DOHH2 (cell line): ENCODE data around the gene ICOSLG.
"Not testable (repeated sequence)": the region's sequence is repeated elsewhere in the genome, so short reads cannot be mapped to it uniquely, and the experiment has no call there.

Experiments
- H3F3A ChIP-seq: fragments of 200-600 bp; sonication (generic), shearing (Covaris generic); 2 replicates; pipeline ENCODE4 v1.6.0; 2016; ENCODE audit warnings: antibody characterized with exemption, mild to moderate bottlenecking; ENCODE audit not compliant: control insufficient read depth, insufficient read depth
- H3K27ac ChIP-seq: fragments of 200-600 bp; sonication (generic); 2 replicates; pipeline ENCODE4 v1.5.1; 2014; ENCODE audit warnings: low read depth, mild to moderate bottlenecking, low read length, moderate library complexity
- H3K27me3 ChIP-seq: fragments of 200-600 bp; sonication (generic); 2 replicates; pipeline ENCODE4 v1.6.1; 2014; ENCODE audit warnings: mild to moderate bottlenecking, low read length, mixed read lengths; ENCODE audit not compliant: control insufficient read depth
- H3K36me3 ChIP-seq: fragments of 200-600 bp; sonication (generic); 2 replicates; pipeline ENCODE4 v1.6.1; 2014; ENCODE audit warnings: mild to moderate bottlenecking, low read length, moderate library complexity, mixed read lengths; ENCODE audit not compliant: control insufficient read depth
- H3K4me1 ChIP-seq: fragments of 200-600 bp; sonication (generic); 2 replicates; pipeline ENCODE4 v1.6.1; 2014; ENCODE audit warnings: mild to moderate bottlenecking, low read length, mixed read lengths; ENCODE audit not compliant: control insufficient read depth
- H3K4me2 ChIP-seq: fragments of 200-600 bp; sonication (generic); 2 replicates; pipeline ENCODE4 v1.6.0; 2014; ENCODE audit warnings: mild to moderate bottlenecking, low read length, moderate library complexity
- H3K4me3 ChIP-seq: fragments of 200-600 bp; sonication (generic); 2 replicates; pipeline ENCODE4 v1.5.1; 2014; ENCODE audit warnings: mild to moderate bottlenecking, low read length, mixed read lengths
- H3K79me2 ChIP-seq: fragments of 200-600 bp; sonication (generic); 2 replicates; pipeline ENCODE4 v1.6.1; 2014; ENCODE audit warnings: mild to moderate bottlenecking, low read length, mixed read lengths; ENCODE audit not compliant: control insufficient read depth
- H3K9me2 ChIP-seq: fragments of 200-600 bp; sonication (generic); replicated peaks from 2 replicates; pipeline ENCODE4 v1.6.1; 2014; ENCODE audit warnings: mild to moderate bottlenecking, low read length, mixed read lengths; ENCODE audit not compliant: control insufficient read depth
- H3K9me3 ChIP-seq: fragments of 200-600 bp; sonication (generic); 2 replicates; pipeline ENCODE4 v1.6.1; 2014; ENCODE audit warnings: antibody characterized with exemption, low read length, mixed read lengths; ENCODE audit not compliant: control insufficient read depth, insufficient read depth
- H4K20me1 ChIP-seq: fragments of 200-600 bp; sonication (generic); 2 replicates; pipeline ENCODE4 v1.6.0; 2014; ENCODE audit warnings: low read depth, mild to moderate bottlenecking, antibody characterized with exemption, low read length, moderate library complexity; ENCODE audit not compliant: control insufficient read depth, insufficient read depth

Gene ICOSLG

DNA sequence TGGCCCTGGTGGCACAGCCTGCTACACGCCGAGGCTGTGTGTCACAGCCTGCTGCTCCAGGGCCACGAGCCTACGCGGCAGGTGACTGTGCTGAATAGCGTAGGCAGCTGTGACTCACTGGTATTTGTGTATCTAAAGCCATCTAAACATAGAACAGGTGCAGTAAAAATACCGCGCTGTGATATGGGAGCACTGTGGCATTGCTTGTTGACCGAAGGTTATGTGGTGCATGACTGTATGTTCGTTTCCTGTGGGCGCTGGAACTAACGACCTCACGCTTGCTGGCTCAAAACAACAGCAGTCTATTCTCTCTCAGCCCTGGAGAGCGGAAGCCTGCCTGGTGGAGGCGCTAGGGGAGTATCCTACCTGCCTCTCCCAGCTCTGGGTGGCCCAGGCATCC, 3.2 kb upstream of the ICOSLG start:
- not testable (repeated sequence) for H3K36me3 ChIP-seq, H3K4me1 ChIP-seq, H3F3A ChIP-seq, H3K9me3 ChIP-seq, H4K20me1 ChIP-seq, H3K27ac ChIP-seq, H3K27me3 ChIP-seq, H3K4me3 ChIP-seq, H3K9me2 ChIP-seq, H3K4me2 ChIP-seq, H3K79me2 ChIP-seq

DNA sequence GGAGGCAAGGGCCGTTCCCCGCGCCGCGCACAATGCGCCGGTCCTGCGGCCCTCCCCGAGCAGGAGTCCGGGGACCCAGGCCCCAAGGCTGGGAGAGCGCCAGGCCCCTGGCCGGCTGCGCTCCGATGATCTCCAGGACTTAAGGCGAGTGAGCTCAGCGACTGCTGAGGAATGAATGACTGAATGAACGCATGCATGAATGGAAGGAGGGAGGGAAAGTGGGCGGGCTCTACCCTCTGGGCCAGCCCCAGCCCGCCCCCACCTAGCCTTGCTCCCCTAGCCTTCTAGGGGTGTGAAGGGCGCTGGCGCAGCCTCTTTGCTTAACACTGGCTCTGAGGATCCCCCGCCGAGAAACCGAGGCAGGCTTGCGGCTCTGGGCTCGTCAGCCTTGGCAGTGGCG, 538 bp upstream of the ICOSLG start:
- H3F3A ChIP-seq, H3K79me2 ChIP-seq, H3K36me3 ChIP-seq: not testable (repeated sequence)

DNA sequence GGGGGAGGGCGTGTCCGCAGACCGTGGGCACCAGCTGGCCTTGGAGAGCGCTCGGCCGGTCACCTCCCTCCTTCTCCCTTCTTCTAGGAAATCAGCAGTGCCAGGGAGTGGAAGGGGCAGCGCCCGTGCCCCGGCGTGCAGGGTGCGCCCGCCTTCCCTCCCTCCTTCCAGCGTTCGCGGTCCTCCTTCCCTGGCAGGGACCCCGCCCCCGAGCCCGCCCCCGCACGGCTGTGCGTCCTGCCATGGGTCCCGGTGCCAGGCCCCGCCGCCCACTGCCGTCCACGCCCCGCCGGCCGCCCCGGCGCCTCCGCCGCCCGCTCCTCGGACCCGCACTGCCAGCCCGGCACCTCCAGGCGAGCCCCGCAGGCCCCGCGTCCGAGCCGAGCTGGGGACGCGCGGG, 390 bp downstream of the ICOSLG start:
- H3F3A ChIP-seq, H3K9me2 ChIP-seq, H3K79me2 ChIP-seq, H3K36me3 ChIP-seq, H3K4me1 ChIP-seq, H3K9me3 ChIP-seq, H3K4me3 ChIP-seq, H3K4me2 ChIP-seq, H4K20me1 ChIP-seq, H3K27me3 ChIP-seq, H3K27ac ChIP-seq: not testable (repeated sequence)

More for the DNA sequence above, 538 bp upstream of the ICOSLG start:
- not testable (repeated sequence) for H3K4me3 ChIP-seq, H3K4me1 ChIP-seq, H3K27me3 ChIP-seq, H3K9me2 ChIP-seq, H3K4me2 ChIP-seq, H4K20me1 ChIP-seq, H3K9me3 ChIP-seq, H3K27ac ChIP-seq

DNA sequence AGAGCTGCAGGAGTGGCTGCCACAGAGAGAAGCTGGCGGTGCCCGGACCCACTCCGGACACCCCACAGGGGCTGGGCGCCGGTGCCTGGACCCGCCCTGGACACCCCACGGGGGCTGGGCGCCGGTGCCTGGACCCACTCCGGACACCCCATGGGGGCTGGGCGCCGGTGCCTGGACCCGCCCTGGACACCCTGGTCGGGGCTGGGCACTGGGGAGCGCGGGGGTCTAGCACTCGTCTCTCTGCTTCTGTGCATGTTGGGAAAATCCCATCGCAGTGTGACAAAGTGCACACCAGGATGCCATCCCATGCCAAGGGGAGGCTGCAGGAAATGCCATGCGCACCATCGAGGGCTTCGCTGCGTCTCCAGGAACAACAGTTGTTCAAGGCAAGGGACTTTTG, 11.2 kb downstream of the ICOSLG start:
- H3F3A ChIP-seq, H3K9me2 ChIP-seq, H3K27me3 ChIP-seq, H3K4me3 ChIP-seq, H3K27ac ChIP-seq, H3K79me2 ChIP-seq, H3K36me3 ChIP-seq, H3K9me3 ChIP-seq, H3K4me1 ChIP-seq, H4K20me1 ChIP-seq, H3K4me2 ChIP-seq: not testable (repeated sequence)

GRCh38 chr21:44228109-44228508, 12.6 kb downstream of the ICOSLG start:
- H3K4me1 ChIP-seq, H3K27ac ChIP-seq, H3K9me2 ChIP-seq, H3K79me2 ChIP-seq, H3K27me3 ChIP-seq, H3K4me3 ChIP-seq, H4K20me1 ChIP-seq, H3K4me2 ChIP-seq, H3F3A ChIP-seq, H3K9me3 ChIP-seq, H3K36me3 ChIP-seq: not testable (repeated sequence)

GRCh38 chr21:44227614-44228013, 13.1 kb downstream of the ICOSLG start:
- H3K79me2 ChIP-seq, H3K27ac ChIP-seq, H3K9me3 ChIP-seq, H4K20me1 ChIP-seq, H3K4me1 ChIP-seq, H3K4me2 ChIP-seq, H3F3A ChIP-seq, H3K36me3 ChIP-seq, H3K9me2 ChIP-seq, H3K27me3 ChIP-seq, H3K4me3 ChIP-seq: not testable (repeated sequence)

GRCh38 chr21:44225605-44226004, 15.1 kb downstream of the ICOSLG start:
- not testable (repeated sequence) for H3K4me3 ChIP-seq, H3K27me3 ChIP-seq, H3K27ac ChIP-seq, H3K36me3 ChIP-seq, H4K20me1 ChIP-seq, H3K9me2 ChIP-seq, H3K79me2 ChIP-seq, H3K4me1 ChIP-seq, H3F3A ChIP-seq, H3K4me2 ChIP-seq, H3K9me3 ChIP-seq

DNA sequence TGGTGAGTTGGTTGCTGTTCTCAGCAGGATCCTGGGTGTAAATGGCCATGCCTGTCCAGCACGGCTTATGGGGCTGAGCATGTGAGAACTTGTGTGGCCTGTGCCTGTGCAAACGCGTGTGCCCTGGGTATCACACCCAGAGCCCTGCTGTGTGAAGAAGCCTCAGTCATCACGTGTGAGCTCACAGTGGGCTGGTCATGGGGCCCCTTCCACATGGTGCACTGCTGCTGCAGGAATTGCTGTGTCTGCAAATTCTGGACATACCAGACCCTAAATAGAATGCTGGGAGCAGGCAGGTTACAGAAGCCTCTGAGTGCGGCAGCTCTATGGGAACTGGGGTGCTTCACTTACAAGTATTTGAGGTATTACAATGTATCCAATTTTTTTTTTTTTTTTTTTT, 17.4 kb downstream of the ICOSLG start:
- H3K9me3 ChIP-seq, H3K9me2 ChIP-seq, H3F3A ChIP-seq, H3K36me3 ChIP-seq, H3K4me1 ChIP-seq, H3K4me2 ChIP-seq, H3K27me3 ChIP-seq, H3K79me2 ChIP-seq, H3K27ac ChIP-seq, H4K20me1 ChIP-seq, H3K4me3 ChIP-seq: not testable (repeated sequence)

DNA sequence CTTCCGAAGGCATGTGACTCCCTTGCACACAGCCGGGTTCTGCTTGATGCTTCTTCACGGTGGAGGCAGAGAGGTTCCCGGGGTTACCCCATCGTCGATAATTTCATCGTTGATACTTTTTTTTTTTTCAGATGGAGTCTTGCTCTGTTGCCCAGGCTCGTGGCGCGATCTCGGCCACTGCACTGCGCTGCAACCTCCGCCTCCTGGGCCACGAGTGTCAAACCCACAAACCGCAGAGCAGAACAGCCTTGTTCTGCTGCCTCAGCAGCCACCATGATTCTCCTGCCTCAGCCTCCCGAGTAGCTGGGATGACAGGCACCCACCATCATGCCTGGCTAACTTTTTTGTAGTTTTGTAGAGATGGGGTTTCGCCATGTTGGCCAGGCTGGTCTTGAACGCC, 20.1 kb downstream of the ICOSLG start:
- H4K20me1 ChIP-seq, H3K79me2 ChIP-seq, H3K4me2 ChIP-seq, H3K27me3 ChIP-seq, H3K4me3 ChIP-seq, H3F3A ChIP-seq, H3K9me3 ChIP-seq, H3K4me1 ChIP-seq, H3K9me2 ChIP-seq, H3K36me3 ChIP-seq, H3K27ac ChIP-seq: not testable (repeated sequence)
